K562 (cell line): ENCODE measurements around the gene GAPDH. TPM values are rescaled to one million over a fixed set of nuclear protein-coding genes. Genes with fewer than 3 reads are reported as not detected.

Experiments used
- C11orf30 ChIP-seq: fragments of 450-650 bp; IDR thresholded peaks from 2 replicates; pipeline ENCODE4 v1.6.1; 2016; ENCODE audit warnings: low read depth, mild to moderate bottlenecking
- CREB1 ChIP-seq, 2 experiments: sonication (generic) in 1 of 2; formaldehyde crosslinking in 1 of 2; IDR thresholded peaks; 2 replicates each; pipeline versions ENCODE4 v1.6.1 to v1.8.0; 2012 to 2022; ENCODE audit warnings: inconsistent platforms in 1 of 2, mild to moderate bottlenecking in 1 of 2, missing genetic modification reagents in 1 of 2, moderate library complexity in 1 of 2
- FOXK2 ChIP-seq, 2 experiments: fragments of 450-650 bp; IDR thresholded peaks in 1 of 2; conservative IDR thresholded peaks in 1 of 2; 2 replicates each; pipeline ENCODE4 v1.6.1; 2016; ENCODE audit warnings: low read depth in 2 of 2, mild to moderate bottlenecking in 1 of 2
- KLF16 ChIP-seq: IDR thresholded peaks from 2 replicates; pipeline ENCODE4 v1.6.1; 2016; ENCODE audit warnings: antibody characterized with exemption
- PHF21A ChIP-seq: fragments of 450-650 bp; IDR thresholded peaks from 2 replicates; pipeline ENCODE4 v1.6.1; 2017; ENCODE audit warnings: low read depth, borderline replicate concordance
- POLR2B ChIP-seq: fragments of 450-650 bp; IDR thresholded peaks from 2 replicates; pipeline ENCODE4 v1.6.1; 2018; ENCODE audit warnings: low read depth; ENCODE audit not compliant: partially characterized antibody
- RB1 ChIP-seq: fragments of 450-650 bp; IDR thresholded peaks from 2 replicates; pipeline ENCODE4 v1.6.1; 2017; ENCODE audit warnings: low read depth, mild to moderate bottlenecking
- RFX5 ChIP-seq: IDR thresholded peaks from 2 replicates; pipeline ENCODE4 v1.6.1; 2011; ENCODE audit warnings: low read depth, mild to moderate bottlenecking, improper control_type of control experiment, low read length
- SMAD2 ChIP-seq: fragments of 150-350 bp; IDR thresholded peaks from 2 replicates; pipeline ENCODE4 v1.6.1; 2014; ENCODE audit warnings: low read depth, mild to moderate bottlenecking, low read length
- STAG1 ChIP-seq: sonication (generic); formaldehyde crosslinking; IDR thresholded peaks from 2 replicates; pipeline ENCODE4 v1.5.0; 2020; ENCODE audit warnings: missing genetic modification reagents, borderline replicate concordance
- TAF9B ChIP-seq: fragments of 450-650 bp; IDR thresholded peaks from 2 replicates; pipeline ENCODE4 v1.6.1; 2018; ENCODE audit warnings: mild to moderate bottlenecking; ENCODE audit not compliant: partially characterized antibody
- TBP ChIP-seq: optimal IDR thresholded peaks from 2 replicates; pipeline ENCODE3; 2011; ENCODE audit warnings: low read depth, low read length, improper control_type of control experiment
- ZNF140 ChIP-seq: fragments of 250-450 bp; sonication (Bioruptor Pico); IDR thresholded peaks from 2 replicates; pipeline ENCODE4 v1.8.0; 2021; ENCODE audit warnings: moderate library complexity, mild to moderate bottlenecking, inconsistent platforms
- ZNF24 ChIP-seq: fragments of 450-650 bp; IDR thresholded peaks from 2 replicates; pipeline ENCODE4 v1.6.1; 2016
- polyA plus RNA-seq, 8 experiments: library from polyadenylated mRNA; depleted of rRNA in 4 of 8; stranded (reverse) in 5 of 8; unstranded in 3 of 8; fragments of >200 nt; fragmentation: Nextera tagmentation in 2 of 8; fragmentation: Illumina TruSeq in 1 of 8; extraction: Ambion mirVana in 2 of 8; extraction: Trizol in 1 of 8; gene quantifications; 2 replicates each; pipeline versions ENCODE4 v1.2.1 to v1.2.3, GENCODE V29; 2011 to 2014; ENCODE audit warnings: inconsistent platforms in 1 of 8, missing spikeins in 1 of 8
- total RNA-seq, 7 experiments: library from RNA; depleted of rRNA in 6 of 7; stranded (reverse); fragments of >200 nt in 6 of 7; fragmentation: Illumina TruSeq in 2 of 7; extraction: Trizol in 2 of 7; gene quantifications; 2 replicates each; pipeline versions ENCODE4 v1.2.1 to v1.2.3, GENCODE V29; 2011 to 2021; ENCODE audit warnings: low replicate concordance in 1 of 7
- TF ChIP-seq, protein P1 (sequence below), 3 experiments: fragments of 200-800 bp in 1 of 3; fragments of 250-450 bp in 1 of 3; fragments of 450-650 bp in 1 of 3; sonication (Bioruptor Pico) in 1 of 3; sonication (Bioruptor generic) in 1 of 3; formaldehyde crosslinking in 1 of 3; IDR thresholded peaks; 2 replicates each; pipeline versions ENCODE4 v1.6.1 to v1.8.0; 2016 to 2022; ENCODE audit warnings: mild to moderate bottlenecking in 2 of 3, missing genetic modification characterization in 2 of 3, missing compliant biosample characterization in 1 of 3, moderate library complexity in 1 of 3
- TF ChIP-seq, protein P2 (sequence below), 2 experiments: fragments of 450-650 bp in 1 of 2; sonication (generic) in 1 of 2; formaldehyde crosslinking in 1 of 2; IDR thresholded peaks in 1 of 2; conservative IDR thresholded peaks in 1 of 2; 2 replicates each; pipeline versions ENCODE4 v1.6.1 to v1.8.1; 2016 to 2023; ENCODE audit warnings: mild to moderate bottlenecking in 2 of 2, moderate library complexity in 2 of 2, inconsistent platforms in 1 of 2, missing genetic modification reagents in 1 of 2
- TF ChIP-seq, protein P3 (sequence below), 2 experiments: IDR thresholded peaks in 1 of 2; conservative IDR thresholded peaks in 1 of 2; 2 replicates each; pipeline ENCODE4 v1.6.1; 2016; ENCODE audit warnings: low read depth in 2 of 2, mild to moderate bottlenecking in 1 of 2, missing compliant biosample characterization in 1 of 2, missing genetic modification characterization in 1 of 2, moderate library complexity in 1 of 2

GAPDH gene
- total and polyA plus RNA-seq, 9 of the 15 experiments (the other 6 are each of a cell fraction or from before 2014, with no cell fraction given): 2,206 to 6,793 (median 4,217) TPM

DNA sequence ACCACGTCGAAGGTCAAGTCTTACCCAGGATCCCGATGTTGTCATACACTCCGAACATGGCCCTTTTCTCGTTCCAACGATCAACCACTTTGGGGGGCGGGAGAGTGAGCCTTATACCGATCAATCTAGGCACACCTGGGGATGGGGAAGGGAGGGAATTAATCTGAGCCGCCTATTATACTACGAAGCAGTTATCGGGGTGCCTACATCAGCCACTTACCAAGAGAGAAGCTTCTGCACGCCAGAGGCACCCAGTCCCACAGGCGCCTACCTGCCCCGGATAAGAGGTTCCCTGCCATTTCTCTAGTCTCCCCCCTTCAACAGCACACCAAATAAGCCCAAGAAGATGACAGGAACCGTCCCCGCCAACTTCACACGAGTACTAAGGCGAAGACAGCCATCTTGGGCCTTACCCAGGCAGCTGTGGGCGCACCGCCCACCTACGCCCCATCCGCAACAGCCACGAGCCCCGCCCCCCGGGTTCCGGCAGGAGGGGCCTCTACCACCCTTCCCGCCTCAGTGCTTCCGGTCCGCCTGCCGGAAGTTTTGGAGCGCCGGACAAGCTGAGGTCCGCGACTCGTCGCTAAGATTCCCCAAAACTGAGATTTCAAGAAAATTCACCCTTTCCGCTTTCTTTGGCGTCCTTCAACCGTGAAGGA is 41.4 kb upstream of the GAPDH start, which contains the start of gene MRPL51 (continued):
- TF ChIP-seq KLF16 (0 out of 2 replicates have a peak, but pooled peaks have one; percentile 2), ZNF24 (no peak), STAG1 (no peak), POLR2B (peak; percentile 87), CREB1 (IDR thresholded peaks at IDR 0.05) (no peak), CREB1 (CRISPR knock-in tag; IDR thresholded peaks at IDR 0.05) (peak; percentile 52), C11orf30 (peak; percentile 91), RB1 (peak; percentile 46; the same call in 1 of the 2 replicates), RFX5 (no peak), SMAD2 (no peak), PHF21A (no peak), TAF9B (peak; percentile 72), ZNF140 (CRISPR knock-in tag) (no peak), FOXK2 (conservative IDR thresholded peaks at IDR 0.05 in 1 of 2, IDR thresholded peaks at IDR 0.05 in 1 of 2; ENCODE audit: low read depth in 2 of 2) (peak; percentile 79 to 86), TBP (peak; percentile 63)
- TF ChIP-seq, protein P1, sequence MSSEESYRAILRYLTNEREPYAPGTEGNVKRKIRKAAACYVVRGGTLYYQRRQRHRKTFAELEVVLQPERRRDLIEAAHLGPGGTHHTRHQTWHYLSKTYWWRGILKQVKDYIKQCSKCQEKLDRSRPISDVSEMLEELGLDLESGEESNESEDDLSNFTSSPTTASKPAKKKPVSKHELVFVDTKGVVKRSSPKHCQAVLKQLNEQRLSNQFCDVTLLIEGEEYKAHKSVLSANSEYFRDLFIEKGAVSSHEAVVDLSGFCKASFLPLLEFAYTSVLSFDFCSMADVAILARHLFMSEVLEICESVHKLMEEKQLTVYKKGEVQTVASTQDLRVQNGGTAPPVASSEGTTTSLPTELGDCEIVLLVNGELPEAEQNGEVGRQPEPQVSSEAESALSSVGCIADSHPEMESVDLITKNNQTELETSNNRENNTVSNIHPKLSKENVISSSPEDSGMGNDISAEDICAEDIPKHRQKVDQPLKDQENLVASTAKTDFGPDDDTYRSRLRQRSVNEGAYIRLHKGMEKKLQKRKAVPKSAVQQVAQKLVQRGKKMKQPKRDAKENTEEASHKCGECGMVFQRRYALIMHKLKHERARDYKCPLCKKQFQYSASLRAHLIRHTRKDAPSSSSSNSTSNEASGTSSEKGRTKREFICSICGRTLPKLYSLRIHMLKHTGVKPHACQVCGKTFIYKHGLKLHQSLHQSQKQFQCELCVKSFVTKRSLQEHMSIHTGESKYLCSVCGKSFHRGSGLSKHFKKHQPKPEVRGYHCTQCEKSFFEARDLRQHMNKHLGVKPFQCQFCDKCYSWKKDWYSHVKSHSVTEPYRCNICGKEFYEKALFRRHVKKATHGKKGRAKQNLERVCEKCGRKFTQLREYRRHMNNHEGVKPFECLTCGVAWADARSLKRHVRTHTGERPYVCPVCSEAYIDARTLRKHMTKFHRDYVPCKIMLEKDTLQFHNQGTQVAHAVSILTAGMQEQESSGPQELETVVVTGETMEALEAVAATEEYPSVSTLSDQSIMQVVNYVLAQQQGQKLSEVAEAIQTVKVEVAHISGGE (CRISPR knock-in tag; IDR thresholded peaks at IDR 0.05): peak; percentile 89 to 98 (median 97)
- TF ChIP-seq, protein P2, sequence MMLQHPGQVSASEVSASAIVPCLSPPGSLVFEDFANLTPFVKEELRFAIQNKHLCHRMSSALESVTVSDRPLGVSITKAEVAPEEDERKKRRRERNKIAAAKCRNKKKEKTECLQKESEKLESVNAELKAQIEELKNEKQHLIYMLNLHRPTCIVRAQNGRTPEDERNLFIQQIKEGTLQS (IDR thresholded peaks at IDR 0.05): no peak
- TF ChIP-seq, protein P2 (CRISPR knock-in tag; conservative IDR thresholded peaks at IDR 0.05): no peak
- TF ChIP-seq, protein P3, sequence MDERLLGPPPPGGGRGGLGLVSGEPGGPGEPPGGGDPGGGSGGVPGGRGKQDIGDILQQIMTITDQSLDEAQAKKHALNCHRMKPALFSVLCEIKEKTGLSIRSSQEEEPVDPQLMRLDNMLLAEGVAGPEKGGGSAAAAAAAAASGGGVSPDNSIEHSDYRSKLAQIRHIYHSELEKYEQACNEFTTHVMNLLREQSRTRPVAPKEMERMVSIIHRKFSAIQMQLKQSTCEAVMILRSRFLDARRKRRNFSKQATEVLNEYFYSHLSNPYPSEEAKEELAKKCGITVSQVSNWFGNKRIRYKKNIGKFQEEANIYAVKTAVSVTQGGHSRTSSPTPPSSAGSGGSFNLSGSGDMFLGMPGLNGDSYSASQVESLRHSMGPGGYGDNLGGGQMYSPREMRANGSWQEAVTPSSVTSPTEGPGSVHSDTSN (CRISPR knock-in tag; IDR thresholded peaks at IDR 0.05; ENCODE audit: low read depth): no peak
- TF ChIP-seq, protein P3 (tag; conservative IDR thresholded peaks at IDR 0.05; ENCODE audit: low read depth): no peak
